Gastrocnemius medialis (tissue), 4 donors: ENCODE results near the gene SERPINB1. TPM values are rescaled to one million over a fixed set of nuclear protein-coding genes. Genes with fewer than 3 reads are reported as not detected.

Source experiments
- ATAC-seq, 2 donors: fragments of 150-250 bp; one replicate each; pipeline ENCODE4 v1.9.1; 2016
- DNase-seq, 2 donors: peaks; one replicate each; pipeline ENCODE4 v3.0.0-alpha.2; 2019
- H3K27ac ChIP-seq, 4 donors: fragments of 200-600 bp; sonication (generic); 1 replicate in 1 of 4; 2 replicates in 3 of 4; pipeline ENCODE4 v1.5.1; 2016 to 2018; ENCODE audit warnings: mild to moderate bottlenecking in 2 of 4, moderate library complexity in 1 of 4
- H3K27me3 ChIP-seq, 3 donors: fragments of 200-600 bp; sonication (generic) in 2 of 3; 1 replicate in 1 of 3; 2 replicates in 2 of 3; pipeline versions ENCODE4 v1.5.1 to v1.6.0; 2016 to 2019; ENCODE audit warnings: mild to moderate bottlenecking in 1 of 3, moderate library complexity in 1 of 3
- H3K36me3 ChIP-seq, 2 donors: fragments of 200-600 bp; sonication (generic) in 1 of 2; one replicate each; pipeline ENCODE4 v1.5.1; 2017 to 2018
- H3K4me1 ChIP-seq, 2 donors: fragments of 200-600 bp; sonication (generic) in 1 of 2; one replicate each; pipeline ENCODE4 v1.5.1; 2016 to 2017; ENCODE audit warnings: mild to moderate bottlenecking in 2 of 2
- H3K4me3 ChIP-seq, 4 donors: fragments of 200-600 bp; sonication (generic) in 3 of 4; 1 replicate in 1 of 4; 2 replicates in 3 of 4; pipeline ENCODE4 v1.5.1; 2016 to 2019; ENCODE audit warnings: mild to moderate bottlenecking in 2 of 4
- H3K9me3 ChIP-seq, 3 donors: fragments of 200-600 bp; sonication (generic) in 2 of 3; 1 replicate in 1 of 3; 2 replicates in 2 of 3; pipeline ENCODE4 v1.5.1; 2016 to 2019
- POLR2A ChIP-seq, 2 donors: fragments of 450-650 bp; IDR thresholded peaks; one replicate each; pipeline ENCODE4 v1.6.1; 2017; ENCODE audit warnings: antibody characterized with exemption in 2 of 2, mild to moderate bottlenecking in 2 of 2, moderate library complexity in 2 of 2
- in situ Hi-C, 4 donors: fragments of 200-750 bp; cut with MboI; loops; one replicate each; pipeline versions ENCODE4 v1.15.0 to v1.8.0; 2017; ENCODE audit warnings: low sequenced_read_pairs in 4 of 4
- intact Hi-C: fragments of 100-400 bp; cut with DNase I; formaldehyde crosslinking; loops from one replicate; pipeline ENCODE4 v1.15.1; 2023; ENCODE audit warnings: low total_unique reads
- total RNA-seq, 4 donors: library from RNA; depleted of rRNA; stranded (reverse); fragments of >200 nt; gene quantifications; one replicate each; pipeline versions ENCODE4 v1.1.0 to v1.2.3, GENCODE V29; 2016
- TF ChIP-seq, protein P1 (sequence below), 5 experiments: fragments of 450-650 bp in 3 of 5; fragments of 200-600 bp in 2 of 5; sonication (generic) in 2 of 5; IDR thresholded peaks in 4 of 5; conservative IDR thresholded peaks in 1 of 5; 1 replicate in 4 of 5; 2 replicates in 1 of 5; pipeline ENCODE4 v1.5.1; 2016 to 2019; ENCODE audit warnings: antibody characterized with exemption in 5 of 5, mild to moderate bottlenecking in 3 of 5, moderate library complexity in 3 of 5

SERPINB1 gene
- total RNA-seq, 4 donors from 2014 or later, result 14.0 to 29.9 (median 24.9) TPM

DNA sequence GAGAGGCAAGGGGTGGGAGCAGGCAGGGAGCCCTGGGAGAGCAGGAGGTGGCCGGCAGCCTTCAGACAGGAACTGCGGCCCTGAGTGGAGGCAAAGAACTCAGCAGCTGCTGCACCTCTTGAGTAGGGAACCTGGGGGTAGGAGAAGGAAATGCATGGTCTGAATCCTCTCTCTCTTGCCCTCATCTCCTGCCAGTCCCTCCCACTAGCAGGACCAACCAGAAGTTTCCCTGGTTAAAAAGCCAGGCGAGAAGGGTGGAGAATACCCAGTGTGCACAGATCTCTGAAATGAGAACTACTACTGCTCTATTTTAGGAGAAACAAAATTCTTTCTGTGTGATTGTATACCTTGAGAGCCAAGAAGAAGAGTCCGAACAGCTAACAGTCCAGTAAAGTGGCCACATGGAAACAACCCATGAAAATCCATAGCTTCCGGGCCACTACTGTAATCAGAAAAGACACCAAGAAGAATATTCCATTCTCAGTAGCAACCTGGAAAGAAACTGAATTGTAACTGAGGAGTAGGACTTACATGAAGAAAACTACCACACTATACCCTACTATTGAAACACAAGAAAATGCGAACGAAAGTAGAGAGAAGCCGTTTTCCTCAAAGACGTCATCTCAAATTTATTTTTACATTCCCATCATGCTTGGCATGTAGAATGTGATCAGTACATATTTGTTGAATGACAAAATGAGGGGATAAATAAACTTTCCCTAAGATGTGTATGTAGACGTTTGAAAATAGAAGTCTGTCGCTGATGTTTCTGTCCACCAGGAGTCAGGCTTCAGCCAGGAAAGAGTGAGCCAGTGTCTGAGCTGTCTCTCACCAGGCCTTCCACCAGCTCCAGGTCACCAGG, 50.8 kb downstream of the SERPINB1 start:
- DNase-seq (peak; percentile 61 to 78), ATAC-seq (peak; percentile 84 to 85)
- peak overlapping the region in 3 of 4 donors; percentile 24 to 29 (median 27) for H3K4me3 ChIP-seq
- H3K9me3 ChIP-seq, result no peaks in the 10 kb centered on the region
- intact Hi-C loops, result loop anchor here (1.0 to 5.0 kb wide), 4 partner anchors 55 to 196 kb away; no protein-coding TSS in a partner anchor
- H3K27ac ChIP-seq, result peak overlapping the region; percentile 78 to 80 (median 79)
- peaks cover 23 to 31% of the 10 kb centered on the region in 2 donors for H3K4me1 ChIP-seq
- H3K36me3 ChIP-seq, result no peaks in the 10 kb centered on the region
- H3K27me3 ChIP-seq, result no peaks in the 10 kb centered on the region
- in situ Hi-C loops, result loop anchor here in 3 of 4 donors (10.0 kb wide), 1 partner anchor 54 kb away; the partner anchor contains the start of gene SERPINB1 (in 3 of the 3)
- no peak for TF ChIP-seq POLR2A (IDR thresholded peaks at IDR 0.05)
- TF ChIP-seq, protein P1, sequence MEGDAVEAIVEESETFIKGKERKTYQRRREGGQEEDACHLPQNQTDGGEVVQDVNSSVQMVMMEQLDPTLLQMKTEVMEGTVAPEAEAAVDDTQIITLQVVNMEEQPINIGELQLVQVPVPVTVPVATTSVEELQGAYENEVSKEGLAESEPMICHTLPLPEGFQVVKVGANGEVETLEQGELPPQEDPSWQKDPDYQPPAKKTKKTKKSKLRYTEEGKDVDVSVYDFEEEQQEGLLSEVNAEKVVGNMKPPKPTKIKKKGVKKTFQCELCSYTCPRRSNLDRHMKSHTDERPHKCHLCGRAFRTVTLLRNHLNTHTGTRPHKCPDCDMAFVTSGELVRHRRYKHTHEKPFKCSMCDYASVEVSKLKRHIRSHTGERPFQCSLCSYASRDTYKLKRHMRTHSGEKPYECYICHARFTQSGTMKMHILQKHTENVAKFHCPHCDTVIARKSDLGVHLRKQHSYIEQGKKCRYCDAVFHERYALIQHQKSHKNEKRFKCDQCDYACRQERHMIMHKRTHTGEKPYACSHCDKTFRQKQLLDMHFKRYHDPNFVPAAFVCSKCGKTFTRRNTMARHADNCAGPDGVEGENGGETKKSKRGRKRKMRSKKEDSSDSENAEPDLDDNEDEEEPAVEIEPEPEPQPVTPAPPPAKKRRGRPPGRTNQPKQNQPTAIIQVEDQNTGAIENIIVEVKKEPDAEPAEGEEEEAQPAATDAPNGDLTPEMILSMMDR (IDR thresholded peaks at IDR 0.05 in 4 of 5, conservative IDR thresholded peaks at IDR 0.05 in 1 of 5), result peak; percentile 74 to 84 (median 78)

DNA sequence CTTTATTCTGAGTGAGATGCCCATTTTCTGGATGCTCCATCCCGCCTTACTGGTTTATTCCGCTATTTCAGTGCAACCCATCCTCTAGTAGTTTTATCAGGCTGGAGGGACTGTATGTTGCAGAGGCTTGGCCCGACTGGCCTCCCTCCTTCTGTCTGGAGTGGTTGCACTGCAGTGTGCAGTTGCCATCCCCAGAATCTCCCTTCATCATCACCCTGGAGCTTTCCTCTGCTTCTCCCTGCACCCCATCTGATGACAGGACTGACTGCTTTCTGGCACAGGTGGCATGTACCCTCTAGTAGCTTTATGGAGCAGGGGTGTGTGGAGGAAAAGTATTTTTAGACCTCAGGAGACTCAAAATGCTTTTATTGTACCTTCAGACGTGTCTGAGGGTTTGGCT, 55.4 kb downstream of the SERPINB1 start:
- Histone ChIP-seq H3K36me3 (no peaks in the 10 kb centered on the region), H3K9me3 (no peaks in the 10 kb centered on the region), H3K27me3 (no peaks in the 10 kb centered on the region), H3K4me3 (no peak overlapping the region), H3K4me1 (peaks cover 29 to 39% of the 10 kb centered on the region in 2 donors), H3K27ac (no peak overlapping the region)
- no peak for TF ChIP-seq POLR2A (IDR thresholded peaks at IDR 0.05)
- TF ChIP-seq, protein P1 (IDR thresholded peaks at IDR 0.05 in 4 of 5, conservative IDR thresholded peaks at IDR 0.05 in 1 of 5), result no peak
- DNase-seq (no peak), ATAC-seq (no peak)
- intact Hi-C loops (no loop called here), in situ Hi-C loops (loop anchor here in 2 of 4 donors (10.0 kb wide), 2 partner anchors 139 to 149 kb away; no protein-coding TSS in a partner anchor)

DNA sequence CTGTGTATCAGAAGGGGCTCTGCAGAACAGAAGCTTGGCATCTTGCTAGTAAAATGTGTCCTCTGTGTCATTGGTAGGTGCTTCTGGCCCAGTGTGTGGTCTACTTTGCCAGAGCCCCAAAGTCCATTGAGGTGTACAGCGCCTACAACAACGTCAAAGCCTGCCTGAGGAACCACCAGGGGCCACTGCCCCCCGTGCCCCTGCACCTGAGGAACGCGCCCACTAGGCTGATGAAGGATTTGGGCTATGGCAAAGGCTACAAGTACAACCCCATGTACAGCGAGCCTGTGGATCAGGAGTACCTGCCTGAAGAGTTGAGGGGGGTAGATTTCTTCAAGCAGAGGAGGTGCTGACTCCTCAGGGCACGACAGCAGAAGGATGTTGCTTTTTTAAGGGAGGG, 56.7 kb downstream of the SERPINB1 start:
- ATAC-seq, result no peak
- peaks cover 18 to 25% of the 10 kb centered on the region in 2 donors for H3K4me1 ChIP-seq
- DNase-seq, result no peak
- peaks cover 0 to 8% of the 10 kb centered on the region in 2 donors for H3K36me3 ChIP-seq
- in situ Hi-C loops, result loop anchor here in 2 of 4 donors (10.0 kb wide), 2 partner anchors 140 to 150 kb away; no protein-coding TSS in a partner anchor
- no peaks in the 10 kb centered on the region for H3K9me3 ChIP-seq
- H3K27ac ChIP-seq, result no peak overlapping the region
- TF ChIP-seq, protein P1 (IDR thresholded peaks at IDR 0.05 in 4 of 5, conservative IDR thresholded peaks at IDR 0.05 in 1 of 5), result no peak
- TF ChIP-seq POLR2A (IDR thresholded peaks at IDR 0.05), result no peak
- no peaks in the 10 kb centered on the region for H3K27me3 ChIP-seq
- intact Hi-C loops, result no loop called here
- no peak overlapping the region for H3K4me3 ChIP-seq

DNA sequence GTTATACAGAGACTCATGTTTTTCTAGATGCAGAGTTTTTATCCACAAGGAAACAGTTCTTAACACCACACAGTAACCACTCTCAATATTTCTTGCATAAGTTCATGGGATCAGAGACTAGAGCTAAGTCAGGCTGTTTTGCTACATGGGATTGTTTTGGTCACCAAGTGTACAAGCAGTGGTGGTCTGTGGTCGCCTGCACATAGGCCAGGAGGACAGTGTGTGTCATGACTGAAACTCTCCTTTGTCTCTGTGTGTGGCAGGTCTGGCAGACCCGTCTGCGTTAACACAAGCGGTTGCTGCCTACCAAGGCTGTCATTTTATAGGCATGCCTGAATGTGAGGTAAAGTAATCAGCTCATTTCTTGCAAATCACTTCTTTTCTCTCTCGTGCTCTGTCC, 57.6 kb downstream of the SERPINB1 start:
- Histone ChIP-seq H3K36me3 (peaks cover 0 to 8% of the 10 kb centered on the region in 2 donors), H3K4me3 (no peak overlapping the region), H3K9me3 (no peaks in the 10 kb centered on the region), H3K27ac (no peak overlapping the region), H3K27me3 (no peaks in the 10 kb centered on the region), H3K4me1 (peaks cover 18 to 24% of the 10 kb centered on the region in 2 donors)
- DNase-seq (no peak), ATAC-seq (no peak)
- intact Hi-C loops, result no loop called here
- TF ChIP-seq, protein P1 (IDR thresholded peaks at IDR 0.05 in 4 of 5, conservative IDR thresholded peaks at IDR 0.05 in 1 of 5), result no peak
- TF ChIP-seq POLR2A (IDR thresholded peaks at IDR 0.05), result no peak
- in situ Hi-C loops, result loop anchor here in 2 of 4 donors (10.0 kb wide), 2 partner anchors 141 to 151 kb away; no protein-coding TSS in a partner anchor
